NCI-H146 treated with DMSO at 0.1 percent for 48 hours (cell line): ENCODE results near the gene IQGAP3.
A peak's percentile ranks its signal among the peaks of the same experiment; 100 is the strongest.

Source experiments
- DNase-seq: peaks from one replicate; lab custom pipeline; 2025; ENCODE audit not compliant: unreplicated experiment; lab: John Stamatoyannopoulos, UW

The IQGAP3 gene

DNA sequence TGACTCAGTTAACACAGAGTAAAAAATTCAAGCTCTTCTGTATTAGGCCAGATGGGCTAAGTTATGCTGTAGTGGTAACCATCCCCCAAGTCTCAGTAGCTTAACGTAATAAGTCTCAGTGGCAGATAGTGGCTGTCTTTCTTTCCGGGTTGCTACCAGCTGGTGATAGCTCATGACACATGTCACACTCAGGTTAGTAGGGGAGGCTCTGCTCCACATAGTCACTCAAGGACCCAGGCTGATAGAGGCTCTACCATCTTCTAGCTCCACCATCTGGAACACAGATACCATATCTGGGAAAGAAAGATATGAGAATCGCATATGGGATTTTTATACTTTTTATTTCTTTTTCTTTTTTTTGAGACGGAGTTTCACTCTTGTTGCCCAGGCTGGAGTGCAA is 55.5 kb downstream of the IQGAP3 start:
- DNase-seq: no peak

DNA sequence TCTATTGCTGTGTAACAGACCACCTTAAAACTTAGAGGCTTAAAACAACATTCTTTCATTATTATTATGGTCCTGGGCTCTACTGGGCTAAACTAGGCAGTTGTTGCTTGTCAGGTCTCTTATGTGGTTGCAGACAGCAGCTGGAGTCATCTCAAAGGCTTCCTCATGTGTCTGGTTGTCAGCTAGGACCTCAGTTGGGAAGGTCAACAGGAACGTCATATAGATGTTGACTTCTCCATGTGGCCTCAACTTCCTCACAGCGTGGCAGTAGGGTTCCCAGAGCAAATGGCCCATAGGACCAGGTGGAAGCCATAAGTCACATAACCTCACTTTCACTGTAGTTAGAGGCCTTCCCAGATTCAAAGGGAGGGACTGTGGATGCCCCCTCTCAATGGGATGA is 56.4 kb downstream of the IQGAP3 start:
- no peak for DNase-seq

DNA sequence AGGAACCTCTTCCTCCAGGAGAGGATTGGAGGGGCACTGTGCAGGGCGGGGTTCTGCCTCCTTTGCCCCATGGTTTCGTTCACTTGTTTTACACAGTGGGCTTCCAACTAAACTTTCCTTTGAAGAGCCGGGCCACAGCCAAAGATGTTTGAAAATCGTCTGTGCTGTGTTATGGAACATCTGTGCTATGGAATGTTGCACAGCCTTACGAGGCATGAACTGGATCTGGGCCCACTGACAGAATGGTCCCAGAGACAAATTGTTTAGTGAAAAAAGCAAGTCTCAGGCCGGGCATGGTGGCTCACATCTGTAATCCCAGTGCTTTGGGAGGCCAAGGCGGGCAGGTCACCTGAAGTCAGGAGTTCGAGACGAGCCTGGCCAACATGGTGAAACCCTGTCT is 59.2 kb downstream of the IQGAP3 start:
- DNase-seq: no peak

DNA sequence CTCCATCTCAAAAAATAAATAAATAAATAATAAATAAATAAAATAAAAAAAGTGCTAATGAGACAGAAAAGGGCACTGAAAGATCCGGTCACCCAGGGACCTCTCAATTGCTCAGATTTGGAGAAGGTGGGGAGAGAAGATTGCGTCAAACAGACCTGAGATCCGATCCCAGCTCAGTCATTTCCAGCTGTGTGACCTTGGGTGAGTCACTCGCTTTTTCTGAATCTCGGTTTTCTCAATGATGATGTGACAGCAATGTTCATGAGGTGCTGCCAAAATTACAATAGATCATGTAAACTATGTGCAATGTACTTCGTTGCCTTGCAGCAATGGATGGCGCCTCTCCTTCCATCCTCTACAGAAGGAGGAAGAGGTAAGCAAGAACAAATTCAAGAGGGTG is 60.7 kb downstream of the IQGAP3 start:
- no peak for DNase-seq

DNA sequence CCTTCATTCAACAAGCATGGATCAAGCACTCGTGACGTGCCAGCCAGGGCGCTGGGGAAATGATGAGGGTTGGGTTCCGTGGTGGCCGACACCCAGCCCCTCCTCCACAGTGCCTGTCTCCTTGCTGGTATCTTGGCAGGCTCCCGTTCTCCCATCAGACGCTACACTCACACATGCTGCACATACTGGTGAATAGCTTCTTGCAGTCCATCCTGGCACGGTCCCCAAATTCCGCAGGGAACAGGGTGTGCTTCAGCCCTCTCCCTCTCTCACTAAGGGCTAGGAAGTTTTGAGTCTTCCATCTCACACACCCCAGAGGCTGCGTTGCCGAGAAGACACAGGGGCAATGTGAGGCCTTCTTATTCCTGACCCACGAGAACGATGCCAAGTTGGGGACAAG is 61.7 kb downstream of the IQGAP3 start:
- no peak for DNase-seq

DNA sequence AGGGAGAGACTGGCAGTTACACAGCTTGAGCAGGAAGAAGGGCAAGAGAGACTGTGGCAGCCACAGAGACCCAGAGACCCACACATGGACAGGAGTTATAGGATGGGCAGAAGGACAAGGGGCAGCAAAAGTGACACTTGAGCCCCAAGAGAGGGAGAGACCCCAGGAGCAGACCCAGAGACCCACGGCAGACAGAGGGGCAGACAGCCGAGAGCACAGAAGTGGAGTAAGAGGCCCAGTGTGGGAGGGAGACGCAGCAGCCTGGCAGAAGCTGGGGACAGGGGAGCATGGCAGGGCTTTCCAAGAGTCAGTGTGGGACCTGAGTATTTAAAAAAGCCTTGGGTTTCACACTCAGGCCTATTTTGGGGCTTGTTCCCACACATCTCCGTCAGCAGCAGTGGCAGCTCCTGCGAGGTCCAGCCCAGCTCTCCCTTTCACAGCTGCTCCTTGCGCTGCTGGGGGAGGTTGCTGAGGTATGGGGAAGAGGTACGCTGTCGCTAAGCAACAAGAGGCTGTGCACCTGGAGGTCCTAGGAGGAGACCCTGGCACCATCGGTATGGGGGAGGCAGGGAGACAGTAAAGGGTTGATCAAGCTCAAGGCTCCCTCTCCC is 62.8 kb downstream of the IQGAP3 start:
- no peak for DNase-seq

DNA sequence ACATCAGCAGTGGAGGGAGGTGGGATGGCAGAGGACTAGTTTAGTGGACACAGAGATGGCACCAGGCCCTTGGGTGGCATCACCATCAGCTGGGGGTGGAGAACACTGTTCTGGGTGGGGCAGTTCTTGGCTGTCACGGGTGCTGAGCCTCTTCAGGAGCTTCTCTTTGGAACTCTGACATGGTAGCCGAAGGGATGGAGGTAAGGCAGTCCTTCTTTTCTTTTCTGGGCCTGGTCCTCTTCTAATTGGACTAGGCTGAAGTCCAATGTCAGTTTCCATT is 63.5 kb downstream of the IQGAP3 start:
- no peak for DNase-seq

DNA sequence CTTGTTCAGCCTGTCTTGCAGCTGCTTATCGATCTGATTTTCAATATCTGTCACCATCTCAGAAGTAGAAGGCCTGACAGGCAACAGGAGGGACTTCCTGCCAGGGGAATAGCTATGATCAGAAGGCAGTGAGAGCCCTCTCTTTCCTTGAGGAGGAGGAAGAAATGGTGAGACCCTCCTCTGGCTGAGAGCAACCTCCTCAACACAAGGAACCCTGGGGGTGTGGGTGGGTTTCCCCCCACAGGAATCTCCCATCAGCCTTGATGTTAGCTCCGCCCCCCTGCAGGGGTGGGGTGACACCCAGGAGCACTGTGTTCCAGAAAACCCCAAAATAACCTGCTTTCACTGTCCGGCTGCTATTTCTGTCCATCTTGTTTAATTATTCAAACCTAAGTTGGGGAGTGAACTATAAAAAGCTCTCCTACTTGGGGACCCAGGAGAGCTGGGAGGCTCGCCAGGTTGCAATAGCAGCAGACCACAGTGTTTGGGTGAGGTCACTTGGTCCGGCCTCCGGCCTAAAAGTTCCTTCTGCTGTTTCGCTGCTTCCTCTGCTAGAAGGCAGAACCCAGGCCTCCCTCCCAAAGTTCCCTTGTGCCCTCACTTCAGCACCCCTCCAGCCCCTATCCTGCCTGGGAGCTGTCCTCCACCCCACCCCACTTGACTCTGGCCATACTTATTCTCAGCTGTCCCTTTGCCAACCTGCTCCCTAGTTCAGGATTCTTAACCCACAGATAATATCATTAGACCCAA is 64.0 kb downstream of the IQGAP3 start:
- no peak for DNase-seq

DNA sequence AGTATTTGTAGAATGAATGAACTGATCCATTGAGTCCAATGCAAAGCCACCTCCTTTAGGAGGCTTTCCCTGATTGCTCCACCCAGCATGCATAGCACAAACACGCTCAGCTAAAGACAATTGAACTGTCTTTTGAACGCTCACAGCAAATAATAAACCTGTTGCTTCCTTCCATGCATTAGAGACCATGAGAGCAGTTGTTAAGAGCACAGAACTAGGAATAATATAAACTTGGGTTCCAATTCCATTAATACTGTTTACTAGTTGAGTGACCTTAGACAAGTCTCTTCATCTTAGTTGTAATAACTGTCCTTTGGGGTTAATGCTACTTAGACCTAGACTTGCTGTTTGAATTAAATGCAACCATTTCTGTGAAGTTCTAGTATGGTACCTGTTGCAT is 65.9 kb downstream of the IQGAP3 start:
- no peak for DNase-seq

DNA sequence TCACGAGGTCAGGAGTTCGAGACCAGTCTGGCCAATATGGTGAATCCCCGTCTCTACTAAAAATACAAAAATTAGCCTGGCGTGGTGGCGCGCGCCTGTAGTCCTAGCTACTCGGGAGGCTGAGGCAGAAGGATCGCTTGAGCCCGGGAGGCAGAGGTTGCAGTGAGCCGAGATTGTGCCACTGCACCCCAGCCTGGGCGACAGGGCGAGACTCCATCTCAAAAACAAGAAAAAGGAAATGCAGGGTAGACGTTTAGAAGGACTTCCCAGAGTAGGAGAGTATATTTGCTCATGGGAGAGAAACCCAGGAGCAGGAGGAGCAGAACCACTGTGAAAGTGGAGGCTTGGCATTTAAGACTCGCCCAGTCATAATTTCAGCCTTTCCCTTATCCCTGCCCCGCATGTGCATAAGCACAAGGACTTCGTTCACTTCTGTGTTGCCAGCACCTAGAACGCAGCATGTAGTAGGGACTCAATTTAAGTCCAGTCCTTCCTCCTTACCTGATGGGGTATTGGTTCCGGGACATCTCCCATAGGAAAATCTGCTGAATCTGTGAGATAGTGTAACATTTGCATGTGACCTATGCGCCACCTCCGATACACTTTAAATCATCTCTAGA is 66.6 kb downstream of the IQGAP3 start:
- no peak for DNase-seq

DNA sequence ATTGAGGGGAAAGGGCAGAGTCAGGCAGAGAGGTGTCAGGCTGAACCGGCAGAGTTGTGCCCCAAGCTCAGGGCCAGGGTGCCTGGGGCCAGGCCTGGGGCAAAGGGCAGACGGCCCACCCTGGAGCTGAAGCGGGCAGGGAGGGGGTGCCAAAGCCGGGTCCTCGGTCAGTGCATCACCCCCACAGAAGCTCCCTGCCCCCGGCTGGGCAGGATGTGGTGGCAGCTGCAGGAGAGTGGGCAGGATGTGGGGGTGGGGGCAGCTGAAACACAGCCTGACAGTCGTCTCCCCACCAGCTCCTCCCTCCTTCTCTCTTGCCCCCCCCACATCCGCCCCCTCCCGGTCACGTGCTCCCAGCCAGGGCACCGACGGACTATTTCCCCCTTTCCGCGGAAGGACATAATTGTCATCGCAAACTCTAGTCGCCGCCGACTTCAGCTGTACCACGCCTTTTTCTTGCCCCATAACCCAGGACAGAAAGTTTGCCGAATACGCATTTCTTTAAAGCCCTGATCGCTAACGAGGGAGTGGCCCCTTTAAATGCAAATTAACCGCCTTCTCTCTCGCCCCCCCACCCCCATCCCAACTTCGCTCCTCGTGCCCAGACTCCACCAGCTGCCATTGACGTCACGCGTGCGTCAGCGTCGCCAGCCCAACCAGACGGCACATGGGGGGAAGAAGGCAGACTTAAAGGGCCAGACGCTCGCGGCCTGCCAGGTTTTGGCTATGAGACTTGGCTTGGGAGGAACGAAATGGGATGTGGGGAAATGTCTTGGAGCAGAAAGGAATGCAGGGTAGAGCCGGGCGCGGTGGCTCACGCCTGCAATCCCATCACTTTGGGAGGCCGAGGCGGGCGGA is 67.3 kb downstream of the IQGAP3 start:
- DNase-seq: peak; percentile 87

DNA sequence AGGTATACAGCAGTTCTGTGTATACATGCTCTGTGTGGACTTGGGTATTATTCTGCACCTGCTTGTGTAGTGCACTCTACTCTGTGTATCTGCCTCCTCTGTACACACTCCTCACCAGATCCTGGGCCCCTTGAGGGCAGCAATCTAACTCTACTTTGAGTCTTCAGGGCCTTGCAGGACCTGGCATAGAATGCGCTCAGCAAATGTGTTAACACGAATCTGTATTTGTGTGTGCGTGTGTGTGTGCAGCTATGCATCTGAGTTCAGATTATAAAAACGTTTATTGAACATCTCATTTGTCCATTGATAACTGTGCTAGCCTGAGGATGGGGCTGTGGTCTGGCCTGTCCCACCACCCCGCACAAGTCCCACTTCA is 67.9 kb downstream of the IQGAP3 start:
- peak; percentile 27 for DNase-seq

DNA sequence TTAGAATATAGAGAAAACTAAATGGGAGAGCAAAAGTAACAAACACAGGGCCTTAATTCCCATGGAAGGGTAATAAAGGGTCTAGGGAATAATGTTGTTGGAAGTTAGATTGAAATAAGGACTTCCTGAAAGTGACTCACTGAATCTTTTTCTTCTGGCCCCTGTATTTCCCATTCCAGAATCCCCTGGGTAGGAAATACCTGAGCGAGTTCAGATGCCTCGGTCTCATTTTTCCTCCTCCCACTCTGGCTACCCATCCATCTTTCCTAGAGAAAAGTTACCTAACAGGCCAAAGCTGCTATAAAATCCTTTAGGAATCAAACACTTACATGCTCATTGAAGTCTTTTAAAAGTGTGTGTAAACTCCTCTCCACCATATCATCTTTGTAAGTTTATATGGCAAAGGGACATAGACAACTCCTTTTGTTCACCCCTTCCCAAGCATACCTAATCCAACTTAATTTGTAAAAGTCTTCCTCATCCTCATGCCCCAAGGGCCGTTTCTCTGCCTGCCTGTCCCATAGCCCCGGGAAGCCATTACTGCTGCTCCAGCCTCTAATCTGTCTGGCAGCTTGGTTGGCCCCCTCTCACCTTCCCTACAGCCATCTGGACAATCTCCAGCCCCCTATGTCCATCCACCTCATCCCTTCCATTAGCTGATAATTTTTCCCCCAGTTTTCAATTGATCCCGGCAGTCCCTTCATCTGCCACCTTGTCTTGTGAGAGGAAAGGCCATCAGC is 68.5 kb downstream of the IQGAP3 start:
- DNase-seq: no peak

DNA sequence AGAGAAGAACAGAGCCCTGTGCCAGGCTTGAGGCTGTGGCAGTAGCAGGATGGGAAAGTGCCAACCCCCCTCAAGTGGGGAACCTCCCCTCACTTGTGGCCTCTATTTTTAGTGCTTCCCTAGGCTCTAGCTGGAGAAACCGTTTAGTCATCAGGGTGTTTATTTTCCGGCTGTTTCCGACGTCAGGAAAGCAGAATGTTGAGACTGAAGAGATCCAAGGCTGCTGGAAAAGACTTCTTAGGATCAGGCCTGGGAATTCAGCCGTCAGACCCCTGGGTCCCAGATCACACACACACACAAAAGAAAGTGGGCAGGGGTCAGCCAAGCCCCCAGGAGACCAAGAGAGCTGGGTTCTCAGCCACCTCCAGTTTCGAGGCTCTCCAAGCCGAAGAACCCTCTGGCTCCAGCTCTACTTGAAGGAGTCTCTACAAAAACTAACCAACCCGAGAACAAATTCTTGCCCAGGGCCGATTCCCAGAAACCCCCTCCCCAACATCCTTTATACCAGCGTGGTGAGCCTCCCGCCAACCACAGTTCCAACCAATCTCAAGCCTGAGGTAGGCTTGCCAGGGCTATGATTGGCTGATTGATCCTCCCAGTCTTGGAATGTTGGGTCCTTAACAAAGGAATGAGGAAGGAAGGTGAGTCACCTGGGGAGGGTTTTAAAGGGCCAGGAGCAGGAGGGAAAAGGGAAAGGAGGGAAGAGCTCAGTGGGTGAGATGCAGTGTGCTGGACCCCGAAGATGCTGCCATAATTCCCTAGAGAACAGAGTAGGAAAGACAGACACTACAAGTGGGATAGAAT is 69.3 kb downstream of the IQGAP3 start:
- DNase-seq: no peak

DNA sequence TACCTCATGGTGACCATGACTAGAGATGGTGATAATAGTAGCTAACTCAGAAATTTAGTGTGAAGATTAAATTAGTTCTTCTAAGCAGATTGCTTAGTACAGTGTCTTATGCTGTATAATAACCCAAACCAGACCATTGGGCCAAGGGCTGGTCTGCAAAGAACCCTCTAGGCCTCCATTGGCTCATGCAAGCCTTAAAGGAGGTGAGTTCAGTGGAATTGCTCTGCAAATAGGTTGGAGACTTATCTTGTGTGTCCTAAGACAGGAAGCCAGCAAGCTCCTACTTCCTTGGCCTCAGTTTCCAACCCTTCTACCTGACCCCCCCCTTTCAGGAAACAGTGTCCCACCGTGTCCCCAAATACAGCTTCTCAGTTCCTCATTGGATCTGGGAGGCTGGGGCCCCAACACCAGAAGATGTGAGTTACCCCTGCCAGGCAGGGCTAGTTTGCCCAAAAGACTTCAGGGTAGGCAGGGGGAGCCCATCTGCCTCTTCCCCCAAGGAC is 69.9 kb downstream of the IQGAP3 start:
- no peak for DNase-seq

DNA sequence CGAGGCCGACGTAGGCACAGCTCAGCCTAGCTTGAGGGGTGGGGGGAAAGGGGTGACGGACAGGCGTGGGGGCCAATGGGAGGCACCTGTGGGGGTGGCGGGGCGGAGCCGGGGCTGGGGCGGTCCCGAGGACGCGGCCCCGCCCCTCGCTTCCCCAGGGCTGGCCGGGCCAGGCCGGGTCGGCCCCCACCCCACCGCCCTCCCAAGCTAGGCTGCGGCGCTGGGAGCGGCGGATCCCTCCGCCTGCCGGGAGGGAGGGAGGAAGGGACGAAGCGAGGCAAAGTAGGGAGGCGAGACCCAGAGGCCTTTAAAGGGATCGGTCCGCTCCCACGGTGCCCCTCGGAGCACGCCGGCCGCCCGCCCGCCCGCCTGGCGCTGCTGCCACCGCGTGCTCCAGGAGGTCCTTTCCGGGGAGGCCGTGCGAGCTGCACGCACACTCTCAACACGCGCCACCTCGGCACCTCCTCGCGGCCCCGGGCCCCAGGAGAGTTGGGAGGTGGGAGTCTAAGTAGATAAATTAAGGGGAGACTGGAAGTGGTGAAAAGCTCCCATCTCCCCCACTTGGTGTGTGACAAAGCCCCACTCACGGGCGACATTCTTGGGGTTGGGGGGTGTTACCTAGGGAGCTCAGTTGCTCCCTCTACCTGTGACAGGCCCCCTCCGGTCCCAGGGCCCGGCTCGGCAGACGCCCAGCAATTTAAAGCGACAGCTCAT is 71.4 kb downstream of the IQGAP3 start:
- peak; percentile 79 for DNase-seq

DNA sequence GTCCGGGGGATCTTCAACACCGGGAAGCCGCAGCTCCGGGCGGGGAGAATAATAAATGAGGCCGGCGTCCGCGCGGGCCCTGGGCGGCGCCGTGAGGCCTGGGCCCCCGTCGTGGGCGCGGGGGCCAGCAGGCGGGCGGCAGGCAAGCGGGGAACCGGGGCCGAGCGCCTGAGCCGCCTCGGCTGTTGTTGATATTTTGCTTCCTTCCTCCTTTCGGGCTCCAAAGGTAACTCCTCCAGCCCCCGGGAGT is 71.9 kb downstream of the IQGAP3 start, which contains the start of gene MEF2D:
Gene MEF2D, minus strand, starts transcription at position 233 of the 250 bp plus-strand sequence. CDS start 17,483 bp downstream, outside the sequence.
- DNase-seq: no peak

DNA sequence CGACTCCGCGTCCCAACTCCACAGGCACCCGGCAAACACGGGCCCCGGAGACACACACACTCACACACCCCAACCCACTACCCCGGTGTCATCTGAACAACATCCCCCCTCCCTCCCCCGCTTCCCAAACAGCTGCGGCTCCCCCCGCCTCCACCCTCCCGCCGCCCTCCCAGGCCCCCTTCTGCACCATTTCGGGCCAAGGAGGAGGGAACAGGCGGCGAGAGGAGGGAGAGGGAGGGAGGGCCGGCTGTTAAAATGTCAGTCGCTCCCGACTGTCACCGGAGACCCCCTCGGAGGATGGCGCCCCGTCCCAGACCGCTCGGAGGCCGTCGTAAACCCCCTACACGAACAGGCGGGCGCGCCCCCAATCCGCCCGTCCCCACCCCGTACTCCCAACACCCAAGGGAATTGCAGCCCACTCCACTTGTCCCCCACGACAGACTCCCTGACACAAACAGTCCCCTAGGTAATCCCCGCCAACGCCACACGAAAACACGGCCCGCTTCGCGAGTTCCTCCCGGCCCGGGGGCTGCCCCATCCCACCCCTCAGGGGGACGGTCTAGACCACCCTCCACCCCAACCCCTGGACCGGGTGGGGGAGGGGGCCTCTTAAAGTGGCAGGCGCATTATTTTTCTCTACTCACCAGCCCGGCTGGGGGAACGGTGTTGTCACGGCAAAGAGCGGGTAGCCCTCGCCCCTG is 72.4 kb downstream of the IQGAP3 start:
- no peak for DNase-seq

DNA sequence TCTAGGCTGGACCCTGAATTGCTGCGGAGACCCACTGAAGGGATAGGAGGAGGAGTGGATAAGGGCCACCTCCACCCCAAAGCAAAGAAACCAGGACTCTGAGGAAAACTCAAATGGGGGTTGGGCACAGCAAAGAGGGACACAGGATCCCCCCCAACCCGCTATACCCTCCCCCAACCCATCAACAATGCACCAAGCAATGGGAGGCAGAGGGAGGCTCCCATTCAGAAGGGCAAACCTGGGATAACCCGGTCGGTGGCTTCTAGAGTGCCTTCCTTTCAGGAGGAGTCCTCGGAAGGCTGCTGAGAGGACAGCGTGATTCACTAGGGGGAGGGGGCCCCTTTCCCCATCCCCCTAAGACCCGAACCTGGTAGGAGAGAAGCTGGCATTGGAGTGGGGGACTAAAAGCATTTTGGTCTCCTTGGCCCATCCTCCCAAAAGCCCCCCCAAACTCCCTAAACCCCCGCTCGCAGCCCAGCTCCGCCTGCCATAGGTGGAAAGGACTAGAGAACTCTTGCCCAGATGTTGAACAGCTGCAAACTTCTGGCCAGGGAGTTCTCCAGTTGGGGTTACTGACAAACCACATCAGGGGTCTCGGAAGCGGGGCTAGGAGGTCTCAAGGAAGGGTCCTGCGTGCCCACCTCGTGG is 73.0 kb downstream of the IQGAP3 start:
- no peak for DNase-seq
